ENCODE results near the gene NDUFA7. TPM values are rescaled to one million over a fixed set of nuclear protein-coding genes. Genes with fewer than 3 reads are reported as not detected.

Gene NDUFA7
- total RNA-seq, 4 donors from 2014 or later = 24.6 to 43.4 (median 38.5) TPM; not detected in 1

DNA sequence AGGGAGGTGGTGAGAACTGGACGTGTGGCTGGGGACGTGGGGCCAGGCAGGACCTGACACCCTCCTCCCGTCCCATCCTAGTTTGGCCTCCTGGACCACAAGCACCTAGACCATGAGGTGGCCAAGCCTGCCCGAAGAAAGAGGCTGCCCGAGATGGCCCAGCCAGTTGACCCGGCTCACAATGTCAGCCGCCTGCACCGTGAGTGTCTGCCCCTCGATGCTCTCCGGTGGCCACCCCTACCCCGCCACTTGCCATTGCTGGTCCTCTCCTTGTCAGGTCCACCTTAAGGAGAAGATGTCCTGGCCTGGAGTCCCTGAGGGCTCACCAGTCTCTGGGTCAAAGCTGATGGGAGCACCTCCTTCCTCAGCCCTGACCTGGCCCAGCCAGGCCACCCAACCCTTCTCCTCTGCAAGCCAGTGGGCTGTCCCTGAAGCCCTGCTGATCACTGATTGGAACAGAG, 45.0 kb upstream of the NDUFA7 start:
- Histone ChIP-seq H3K36me3 (peaks cover 0 to 6% (median 0%) of the 10 kb centered on the region in 3 donors), H3K27me3 (no peaks in the 10 kb centered on the region), H3K9me3 (no peaks in the 10 kb centered on the region), H3K4me1 (peaks cover 0 to 77% (median 0%) of the 10 kb centered on the region in 4 donors), H3K27ac (peak overlapping the region in 3 of 4 donors; percentile 55 to 85 (median 75)), H3K4me3 (peak overlapping the region in 2 of 4 donors; percentile 46 to 62)
- DNase-seq = peak in 1 of 3 donors; percentile 28
- TF ChIP-seq, protein P1, sequence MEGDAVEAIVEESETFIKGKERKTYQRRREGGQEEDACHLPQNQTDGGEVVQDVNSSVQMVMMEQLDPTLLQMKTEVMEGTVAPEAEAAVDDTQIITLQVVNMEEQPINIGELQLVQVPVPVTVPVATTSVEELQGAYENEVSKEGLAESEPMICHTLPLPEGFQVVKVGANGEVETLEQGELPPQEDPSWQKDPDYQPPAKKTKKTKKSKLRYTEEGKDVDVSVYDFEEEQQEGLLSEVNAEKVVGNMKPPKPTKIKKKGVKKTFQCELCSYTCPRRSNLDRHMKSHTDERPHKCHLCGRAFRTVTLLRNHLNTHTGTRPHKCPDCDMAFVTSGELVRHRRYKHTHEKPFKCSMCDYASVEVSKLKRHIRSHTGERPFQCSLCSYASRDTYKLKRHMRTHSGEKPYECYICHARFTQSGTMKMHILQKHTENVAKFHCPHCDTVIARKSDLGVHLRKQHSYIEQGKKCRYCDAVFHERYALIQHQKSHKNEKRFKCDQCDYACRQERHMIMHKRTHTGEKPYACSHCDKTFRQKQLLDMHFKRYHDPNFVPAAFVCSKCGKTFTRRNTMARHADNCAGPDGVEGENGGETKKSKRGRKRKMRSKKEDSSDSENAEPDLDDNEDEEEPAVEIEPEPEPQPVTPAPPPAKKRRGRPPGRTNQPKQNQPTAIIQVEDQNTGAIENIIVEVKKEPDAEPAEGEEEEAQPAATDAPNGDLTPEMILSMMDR (IDR thresholded peaks at IDR 0.05) = no peak
- TF ChIP-seq POLR2A (IDR thresholded peaks at IDR 0.05) = no peak

DNA sequence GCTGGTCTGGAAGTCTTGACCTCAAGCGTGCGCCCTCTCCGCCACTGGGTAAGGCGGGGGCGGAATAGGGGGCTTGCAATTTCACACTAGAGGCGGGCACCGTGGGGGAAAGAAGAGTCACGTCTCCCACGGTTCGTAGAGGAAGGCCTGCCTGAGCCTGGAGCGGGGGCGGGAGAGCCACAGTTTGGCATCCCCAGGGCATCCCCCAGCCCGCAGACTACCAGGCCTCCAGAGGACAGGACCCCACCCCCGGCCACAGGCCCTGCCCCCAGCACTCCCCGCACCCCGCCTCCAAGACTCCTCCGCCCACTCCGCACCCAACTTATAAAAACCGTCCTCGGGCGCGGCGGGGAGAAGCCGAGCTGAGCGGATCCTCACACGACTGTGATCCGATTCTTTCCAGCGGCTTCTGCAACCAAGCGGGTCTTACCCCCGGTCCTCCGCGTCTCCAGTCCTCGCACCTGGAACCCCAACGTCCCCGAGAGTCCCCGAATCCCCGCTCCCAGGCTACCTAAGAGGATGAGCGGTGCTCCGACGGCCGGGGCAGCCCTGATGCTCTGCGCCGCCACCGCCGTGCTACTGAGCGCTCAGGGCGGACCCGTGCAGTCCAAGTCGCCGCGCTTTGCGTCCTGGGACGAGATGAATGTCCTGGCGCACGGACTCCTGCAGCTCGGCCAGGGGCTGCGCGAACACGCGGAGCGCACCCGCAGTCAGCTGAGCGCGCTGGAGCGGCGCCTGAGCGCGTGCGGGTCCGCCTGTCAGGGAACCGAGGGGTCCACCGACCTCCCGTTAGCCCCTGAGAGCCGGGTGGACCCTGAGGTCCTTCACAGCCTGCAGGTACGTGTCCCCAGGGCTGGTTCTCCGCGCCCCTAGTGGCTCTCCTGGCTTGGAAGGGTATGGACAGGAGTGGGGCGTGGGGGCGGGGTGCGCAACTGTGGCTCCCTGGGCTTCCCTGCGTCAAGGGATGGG, 42.9 kb upstream of the NDUFA7 start, which contains the start of gene ANGPTL4:
Gene ANGPTL4, plus strand, starts transcription at position 353 of the 969 bp plus-strand sequence. Its CDS starts 167 bp downstream, at position 520.
- DNase-seq = peak; percentile 31 to 85 (median 83)
- H3K9me3 ChIP-seq = no peaks in the 10 kb centered on the region
- peak; percentile 71 to 83 for TF ChIP-seq POLR2A (IDR thresholded peaks at IDR 0.05)
- TF ChIP-seq, protein P1 (IDR thresholded peaks at IDR 0.05) = peak in 3 of 6 experiments; percentile 23 to 43 (median 30)
- H3K36me3 ChIP-seq = peaks cover 0 to 6% (median 0%) of the 10 kb centered on the region in 3 donors
- H3K4me3 ChIP-seq = peak within 1 kb of the TSS; percentile 27 to 70 (median 48)
- no peaks in the 10 kb centered on the region for H3K27me3 ChIP-seq
- H3K4me1 ChIP-seq = peaks cover 0 to 73% (median 0%) of the 10 kb centered on the region in 4 donors
- H3K27ac ChIP-seq = peak within 1 kb of the TSS; percentile 67 to 93 (median 84)

- Histone ChIP-seq H3K36me3 (no peaks in the 10 kb centered on the region), H3K27ac (peak overlapping the region; percentile 25 to 93 (median 84)), H3K9me3 (no peaks in the 10 kb centered on the region), H3K4me1 (peaks cover 0 to 56% (median 0%) of the 10 kb centered on the region in 4 donors), H3K27me3 (no peaks in the 10 kb centered on the region), H3K4me3 (peak overlapping the region in 1 of 4 donors; percentile 2)
- DNase-seq = peak; percentile 56 to 94 (median 93)
- TF ChIP-seq POLR2A (IDR thresholded peaks at IDR 0.05) = peak in 1 of 2 donors; percentile 69
- TF ChIP-seq, protein P1 (IDR thresholded peaks at IDR 0.05) = no peak
These were observed 41.0 kb upstream of the NDUFA7 start for GRCh38 chr19:8361921-8362793.

DNA sequence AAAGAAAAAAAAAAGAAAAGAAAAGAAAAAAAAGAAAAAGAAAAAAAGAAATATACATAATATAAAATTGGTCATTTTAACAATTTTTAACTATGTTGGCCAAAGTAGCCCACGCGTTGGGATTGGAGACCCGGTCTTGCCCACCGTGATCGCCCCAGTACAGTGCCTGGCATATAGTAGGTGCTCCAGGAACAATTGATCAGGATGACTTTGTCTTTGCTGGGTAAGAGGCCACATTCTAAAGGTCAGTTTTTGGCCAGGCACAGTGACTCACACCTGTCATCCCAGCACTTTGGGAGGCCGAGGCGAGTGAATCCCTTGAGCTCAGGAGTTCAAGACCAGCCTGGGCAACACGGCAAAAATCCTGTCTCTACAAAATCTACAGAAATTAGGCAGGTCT, 39.0 kb upstream of the NDUFA7 start:
- TF ChIP-seq POLR2A (IDR thresholded peaks at IDR 0.05) = no peak
- TF ChIP-seq, protein P1 (IDR thresholded peaks at IDR 0.05) = no peak
- DNase-seq = peak in 1 of 3 donors; percentile 29
- Histone ChIP-seq H3K36me3 (no peaks in the 10 kb centered on the region), H3K27me3 (no peaks in the 10 kb centered on the region), H3K4me1 (peaks cover 0 to 41% (median 0%) of the 10 kb centered on the region in 4 donors), H3K27ac (no peak overlapping the region), H3K9me3 (no peaks in the 10 kb centered on the region), H3K4me3 (no peak overlapping the region)

GRCh38 chr19:8358948-8359347, 37.8 kb upstream of the NDUFA7 start:
- no peak for DNase-seq
- Histone ChIP-seq H3K9me3 (no peaks in the 10 kb centered on the region), H3K36me3 (no peaks in the 10 kb centered on the region), H3K27ac (no peak overlapping the region), H3K27me3 (no peaks in the 10 kb centered on the region), H3K4me1 (peaks cover 0 to 33% (median 0%) of the 10 kb centered on the region in 4 donors), H3K4me3 (no peak overlapping the region)
- no peak for TF ChIP-seq POLR2A (IDR thresholded peaks at IDR 0.05)
- TF ChIP-seq, protein P1 (IDR thresholded peaks at IDR 0.05) = no peak

Measured in Peyer's patch (tissue), 4 donors.